Activated naive CD4-positive, alpha-beta T cell treated with anti-CD3 and anti-CD28 coated beads, Interleukin-2, amount 50 U/mL, for 24 hours (primary cell): ENCODE results near the gene CPNE1.

Experiments used
- H3K27ac Mint-ChIP-seq: one replicate; pipeline ENCODE4 v1.8.0; 2021; ENCODE audit warnings: mild to moderate bottlenecking, mixed read lengths
- H3K27me3 Mint-ChIP-seq: one replicate; pipeline ENCODE4 v1.8.0; 2021; ENCODE audit warnings: mixed read lengths
- H3K36me3 Mint-ChIP-seq: one replicate; pipeline ENCODE4 v1.8.0; 2021; ENCODE audit warnings: mixed read lengths
- H3K4me1 Mint-ChIP-seq: one replicate; pipeline ENCODE4 v1.8.0; 2021; ENCODE audit warnings: mixed read lengths
- H3K4me3 Mint-ChIP-seq: one replicate; pipeline ENCODE4 v1.8.0; 2021; ENCODE audit warnings: mild to moderate bottlenecking, mixed read lengths
- H3K9me3 Mint-ChIP-seq: one replicate; pipeline ENCODE4 v1.8.0; 2021; ENCODE audit warnings: mixed read lengths

Gene CPNE1

DNA sequence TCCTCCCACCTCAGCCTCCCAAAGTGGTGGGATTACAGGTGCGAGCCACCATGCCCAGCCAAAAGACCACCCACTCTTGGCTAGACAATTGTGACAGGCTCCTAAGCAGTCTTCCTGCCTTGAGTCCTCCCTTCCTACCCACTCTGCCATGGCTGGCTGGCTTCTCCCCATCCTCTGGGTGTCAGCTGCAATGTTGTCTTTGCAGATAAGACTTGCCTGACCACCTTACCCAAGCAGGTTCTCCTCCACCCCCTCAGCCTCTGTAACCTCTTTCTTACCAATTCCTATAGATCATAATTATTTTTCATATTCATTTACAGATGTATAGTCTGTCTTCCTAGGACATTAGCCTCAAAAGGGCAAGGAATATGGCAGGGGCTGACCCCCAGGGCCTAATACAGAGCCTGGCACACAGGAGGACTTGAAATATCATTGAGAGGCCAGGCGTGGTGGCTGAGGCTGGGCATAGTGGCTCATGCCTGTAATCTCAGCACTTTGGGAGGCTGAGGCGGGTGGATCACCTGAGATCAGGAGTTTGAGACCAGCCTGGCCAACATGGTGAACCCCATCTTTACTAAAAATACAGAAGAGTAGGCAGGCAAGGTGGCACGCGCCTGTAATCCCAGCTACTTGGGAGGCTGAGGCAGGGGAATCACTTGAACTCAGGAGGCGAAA, 77.8 kb downstream of the CPNE1 start:
- no peaks in the 10 kb centered on the region for H3K36me3 Mint-ChIP-seq
- H3K9me3 Mint-ChIP-seq: no peaks in the 10 kb centered on the region
- H3K27ac Mint-ChIP-seq: no peak overlapping the region
- no peak overlapping the region for H3K4me3 Mint-ChIP-seq
- no peaks in the 10 kb centered on the region for H3K4me1 Mint-ChIP-seq
- no peaks in the 10 kb centered on the region for H3K27me3 Mint-ChIP-seq

DNA sequence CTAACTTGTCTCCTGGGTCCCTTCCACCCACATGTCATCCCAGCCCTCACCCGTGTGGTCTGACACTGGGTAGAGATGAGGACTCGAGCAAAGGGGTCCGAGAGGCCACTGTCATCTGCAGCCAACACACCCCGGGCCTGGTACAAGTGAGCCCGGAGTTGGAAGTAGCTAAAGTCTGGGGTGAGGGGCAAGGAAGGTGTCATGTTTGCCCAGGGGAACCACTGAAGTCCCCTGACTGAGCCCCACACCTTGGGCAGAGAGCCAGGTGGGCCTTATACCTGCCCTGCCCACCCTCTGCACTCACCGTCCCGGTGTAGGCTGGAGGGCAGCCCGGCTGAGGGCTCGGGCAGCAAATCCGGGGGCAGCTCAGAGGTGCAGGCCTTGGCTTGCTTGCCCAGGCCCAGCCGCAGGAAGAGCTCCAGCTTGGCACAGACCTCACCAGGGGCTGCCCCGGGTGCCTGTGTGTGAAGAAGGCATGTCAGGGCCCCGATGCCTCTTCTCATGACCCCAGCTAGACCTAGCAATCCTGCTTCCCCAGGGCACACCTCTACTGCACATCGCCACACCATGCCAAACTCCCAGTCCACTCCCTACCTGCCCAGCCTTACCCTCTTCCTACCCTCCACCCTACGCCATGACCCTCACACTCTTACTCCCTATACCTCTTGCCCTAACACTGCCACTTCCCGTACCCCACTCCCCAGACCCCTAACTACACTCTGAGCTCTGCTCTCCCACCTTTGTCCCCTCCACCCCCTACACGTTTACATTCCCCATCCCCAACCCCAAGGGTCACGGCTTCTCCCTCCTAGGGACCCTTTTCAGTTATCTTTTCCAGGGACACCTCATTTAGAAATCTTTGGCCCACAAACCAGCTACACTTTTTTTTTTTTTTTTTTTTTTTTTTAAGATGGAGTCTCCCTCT, 80.8 kb downstream of the CPNE1 start:
- Mint-ChIP-seq H3K36me3 (no peaks in the 10 kb centered on the region), H3K4me3 (no peak overlapping the region), H3K9me3 (peaks cover 6% of the 10 kb centered on the region), H3K27me3 (no peaks in the 10 kb centered on the region), H3K27ac (no peak overlapping the region), H3K4me1 (no peaks in the 10 kb centered on the region)

DNA sequence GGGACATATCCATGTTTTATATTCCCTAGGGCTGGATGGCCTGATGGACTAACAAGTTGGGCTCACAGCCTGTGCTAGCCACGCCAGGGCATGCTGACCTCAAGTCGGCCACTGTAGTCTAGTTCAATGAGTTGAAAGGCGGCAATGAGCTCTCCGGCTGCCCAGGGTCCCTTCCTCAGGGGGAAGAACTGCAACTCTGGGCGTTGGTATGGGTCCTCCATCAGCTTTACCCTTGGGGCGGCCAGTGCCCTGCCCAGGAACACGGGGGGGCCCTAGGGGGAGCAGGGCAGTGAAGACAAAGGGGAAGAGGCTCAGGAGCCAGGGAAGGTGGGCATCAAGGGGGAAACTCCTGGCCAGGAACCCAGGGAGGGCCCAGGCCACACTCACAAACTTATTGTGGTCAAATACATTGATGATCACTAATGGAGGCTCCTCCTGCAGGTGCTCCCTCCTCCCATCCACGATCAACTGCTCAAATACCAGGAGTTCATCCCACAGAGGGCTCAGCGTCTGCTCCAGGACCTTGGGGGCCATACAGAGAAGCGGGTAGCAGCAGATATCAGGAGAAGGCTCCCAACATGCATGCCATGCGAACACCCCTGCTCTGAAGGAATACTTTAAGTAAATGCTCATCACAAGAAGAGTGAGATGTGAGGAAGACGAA, 81.8 kb downstream of the CPNE1 start:
- peaks cover 6% of the 10 kb centered on the region for H3K9me3 Mint-ChIP-seq
- H3K27ac Mint-ChIP-seq: no peak overlapping the region
- no peak overlapping the region for H3K4me3 Mint-ChIP-seq
- no peaks in the 10 kb centered on the region for H3K4me1 Mint-ChIP-seq
- no peaks in the 10 kb centered on the region for H3K27me3 Mint-ChIP-seq
- H3K36me3 Mint-ChIP-seq: no peaks in the 10 kb centered on the region

DNA sequence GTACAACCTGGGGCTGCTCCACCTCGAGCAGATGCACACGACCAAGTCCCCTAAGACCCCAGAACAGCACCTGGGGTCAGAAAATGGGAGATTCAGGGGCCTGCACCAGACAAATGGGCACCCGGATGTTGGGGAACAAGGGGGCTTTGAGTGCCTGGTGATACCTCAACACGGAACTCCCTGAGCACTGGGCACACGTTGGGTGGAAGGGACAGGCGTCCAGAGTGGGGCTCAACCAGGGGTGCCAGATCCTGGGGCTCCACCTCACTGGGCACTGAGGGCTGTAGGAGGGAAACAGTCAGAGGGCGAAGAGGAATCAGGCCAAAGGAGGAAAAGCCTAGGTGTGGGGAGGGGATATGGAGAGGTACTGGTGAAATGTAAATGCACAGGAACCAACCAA, 82.6 kb downstream of the CPNE1 start:
- no peak overlapping the region for H3K4me3 Mint-ChIP-seq
- H3K4me1 Mint-ChIP-seq: no peaks in the 10 kb centered on the region
- no peaks in the 10 kb centered on the region for H3K27me3 Mint-ChIP-seq
- H3K36me3 Mint-ChIP-seq: no peaks in the 10 kb centered on the region
- no peak overlapping the region for H3K27ac Mint-ChIP-seq
- H3K9me3 Mint-ChIP-seq: peaks cover 6% of the 10 kb centered on the region

DNA sequence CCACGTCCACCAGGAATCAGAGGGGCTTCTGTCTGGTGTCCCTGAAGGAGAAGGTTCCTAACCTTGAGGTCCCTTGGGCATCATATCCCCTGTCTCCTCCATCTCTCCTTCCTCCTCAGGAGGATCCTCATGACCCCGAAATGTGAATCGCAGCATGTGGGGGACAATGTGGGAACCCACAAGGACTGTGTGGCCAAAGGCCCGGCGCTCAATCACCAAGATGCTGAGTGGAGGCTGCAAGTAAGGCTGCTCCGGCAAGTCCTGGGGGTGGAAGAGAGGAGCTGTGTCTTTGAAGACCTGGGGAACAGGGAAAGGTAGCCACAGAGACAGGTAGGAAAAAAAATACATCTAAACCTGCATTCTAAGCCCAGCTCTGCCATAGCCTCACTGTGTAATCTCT, 85.5 kb downstream of the CPNE1 start:
- H3K27ac Mint-ChIP-seq: no peak overlapping the region
- H3K4me3 Mint-ChIP-seq: no peak overlapping the region
- no peaks in the 10 kb centered on the region for H3K27me3 Mint-ChIP-seq
- H3K36me3 Mint-ChIP-seq: no peaks in the 10 kb centered on the region
- peaks cover 7% of the 10 kb centered on the region for H3K9me3 Mint-ChIP-seq
- H3K4me1 Mint-ChIP-seq: no peaks in the 10 kb centered on the region

DNA sequence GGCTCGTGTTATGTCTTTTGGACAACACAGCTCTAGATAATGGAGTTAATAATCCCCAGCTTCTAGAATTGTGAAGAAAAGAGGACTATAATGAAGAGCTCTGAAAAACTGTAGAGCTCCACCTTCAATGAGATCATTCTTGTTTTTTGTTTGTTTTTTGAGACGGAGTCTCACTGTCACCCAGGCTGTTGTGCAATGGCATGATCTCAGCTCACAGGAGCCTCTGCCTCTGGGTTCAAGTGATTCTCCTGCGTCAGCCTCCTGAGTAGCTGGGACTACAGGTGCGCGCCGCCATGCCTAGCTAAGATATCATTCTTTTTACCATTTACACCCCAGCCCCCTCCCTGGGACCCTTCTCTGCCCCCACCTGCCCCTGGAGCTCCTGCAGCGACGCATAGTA, 86.2 kb downstream of the CPNE1 start:
- no peak overlapping the region for H3K27ac Mint-ChIP-seq
- H3K4me1 Mint-ChIP-seq: no peaks in the 10 kb centered on the region
- no peak overlapping the region for H3K4me3 Mint-ChIP-seq
- H3K9me3 Mint-ChIP-seq: peaks cover 10% of the 10 kb centered on the region
- H3K36me3 Mint-ChIP-seq: peaks cover 3% of the 10 kb centered on the region
- no peaks in the 10 kb centered on the region for H3K27me3 Mint-ChIP-seq

DNA sequence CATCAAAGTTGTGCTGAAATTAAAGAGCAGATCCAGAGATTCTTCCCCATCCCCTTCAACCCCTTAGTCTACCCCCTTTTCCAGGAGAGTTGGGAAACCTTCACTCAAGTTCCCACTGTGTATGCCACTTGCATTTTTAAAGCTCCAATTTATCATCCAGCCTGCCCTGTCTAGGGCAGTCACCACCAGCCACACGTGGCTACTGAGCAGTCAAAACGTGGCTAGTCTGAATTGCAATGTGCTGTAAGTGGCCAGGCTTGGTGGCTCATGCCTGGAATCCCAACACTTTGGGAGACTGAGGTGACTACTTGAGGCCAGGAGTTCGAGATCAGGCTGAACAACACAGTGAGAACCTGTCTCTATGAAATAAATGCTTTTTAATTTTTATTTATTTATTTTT, 87.9 kb downstream of the CPNE1 start:
- no peaks in the 10 kb centered on the region for H3K27me3 Mint-ChIP-seq
- no peaks in the 10 kb centered on the region for H3K4me1 Mint-ChIP-seq
- no peak overlapping the region for H3K27ac Mint-ChIP-seq
- H3K9me3 Mint-ChIP-seq: peaks cover 16% of the 10 kb centered on the region
- H3K36me3 Mint-ChIP-seq: peaks cover 5% of the 10 kb centered on the region
- H3K4me3 Mint-ChIP-seq: no peak overlapping the region
